ENCODE data around the gene DRC7.
"Not testable (repeated sequence)": the region's sequence is repeated elsewhere in the genome, so short reads cannot be mapped to it uniquely, and the experiment has no call there.

DRC7 gene

DNA sequence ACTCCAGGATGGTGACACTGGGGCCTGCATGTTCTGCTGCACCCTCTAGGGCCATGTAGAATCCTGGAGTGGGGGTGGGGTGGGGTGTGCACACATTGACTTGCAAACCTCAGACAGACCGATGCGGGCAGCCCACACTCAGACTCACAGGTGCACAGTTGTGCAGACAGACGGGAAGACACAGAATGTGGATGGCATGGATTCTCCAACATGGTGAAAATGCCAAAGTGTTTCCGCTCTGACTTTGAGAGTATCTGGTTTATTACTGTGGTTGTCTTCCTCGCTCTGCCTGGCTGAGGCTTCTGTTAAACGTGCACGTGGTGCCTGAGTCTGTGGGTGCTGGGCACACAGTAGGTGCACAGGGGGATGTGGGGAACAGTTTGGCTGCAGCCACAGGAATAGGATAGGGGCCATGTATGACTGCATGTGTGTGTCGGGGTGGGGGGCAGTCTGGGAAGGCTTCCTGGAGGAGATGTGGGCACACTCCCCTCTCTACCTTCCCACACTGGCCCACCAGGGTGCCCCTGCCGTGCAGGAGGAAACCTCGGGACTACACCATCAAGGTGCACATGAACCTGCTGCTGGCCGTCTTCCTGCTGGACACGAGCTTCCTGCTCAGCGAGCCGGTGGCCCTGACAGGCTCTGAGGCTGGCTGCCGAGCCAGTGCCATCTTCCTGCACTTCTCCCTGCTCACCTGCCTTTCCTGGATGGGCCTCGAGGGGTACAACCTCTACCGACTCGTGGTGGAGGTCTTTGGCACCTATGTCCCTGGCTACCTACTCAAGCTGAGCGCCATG, 35.5 kb upstream of the DRC7 start:
- DNase-seq (ENCODE audit: low read depth in 2 of 2), result no peak

- DNase-seq (ENCODE audit: low read depth in 2 of 2), result no peak
Measured at GRCh38 chr16:57660715-57661463, 33.7 kb upstream of the DRC7 start.

- DNase-seq (ENCODE audit: low read depth in 2 of 2), result no peak
Measured at GRCh38 chr16:57661510-57661909, 33.1 kb upstream of the DRC7 start.

GRCh38 chr16:57661936-57662906, 32.4 kb upstream of the DRC7 start:
- no peak for DNase-seq (ENCODE audit: low read depth in 2 of 2)

GRCh38 chr16:57663436-57663835, 31.2 kb upstream of the DRC7 start:
- DNase-seq (ENCODE audit: low read depth in 2 of 2), result no peak

DNA sequence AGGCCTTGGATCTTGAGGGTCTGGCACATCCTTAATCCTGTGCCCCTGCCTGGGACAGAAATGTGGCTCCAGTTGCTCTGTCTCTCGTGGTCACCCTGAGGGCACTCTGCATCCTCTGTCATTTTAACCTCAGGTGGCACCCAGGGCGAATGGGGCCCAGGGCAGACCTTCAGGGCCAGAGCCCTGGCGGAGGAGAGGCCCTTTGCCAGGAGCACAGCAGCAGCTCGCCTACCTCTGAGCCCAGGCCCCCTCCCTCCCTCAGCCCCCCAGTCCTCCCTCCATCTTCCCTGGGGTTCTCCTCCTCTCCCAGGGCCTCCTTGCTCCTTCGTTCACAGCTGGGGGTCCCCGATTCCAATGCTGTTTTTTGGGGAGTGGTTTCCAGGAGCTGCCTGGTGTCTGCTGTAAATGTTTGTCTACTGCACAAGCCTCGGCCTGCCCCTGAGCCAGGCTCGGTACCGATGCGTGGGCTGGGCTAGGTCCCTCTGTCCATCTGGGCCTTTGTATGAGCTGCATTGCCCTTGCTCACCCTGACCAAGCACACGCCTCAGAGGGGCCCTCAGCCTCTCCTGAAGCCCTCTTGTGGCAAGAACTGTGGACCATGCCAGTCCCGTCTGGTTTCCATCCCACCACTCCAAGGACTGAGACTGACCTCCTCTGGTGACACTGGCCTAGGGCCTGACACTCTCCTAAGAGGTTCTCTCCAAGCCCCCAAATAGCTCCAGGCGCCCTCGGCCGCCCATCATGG, 30.5 kb upstream of the DRC7 start:
- DNase-seq (ENCODE audit: low read depth in 2 of 2), result no peak

- DNase-seq (ENCODE audit: low read depth in 2 of 2), result no peak
Measured at GRCh38 chr16:57664662-57665025, 30.0 kb upstream of the DRC7 start.

DNA sequence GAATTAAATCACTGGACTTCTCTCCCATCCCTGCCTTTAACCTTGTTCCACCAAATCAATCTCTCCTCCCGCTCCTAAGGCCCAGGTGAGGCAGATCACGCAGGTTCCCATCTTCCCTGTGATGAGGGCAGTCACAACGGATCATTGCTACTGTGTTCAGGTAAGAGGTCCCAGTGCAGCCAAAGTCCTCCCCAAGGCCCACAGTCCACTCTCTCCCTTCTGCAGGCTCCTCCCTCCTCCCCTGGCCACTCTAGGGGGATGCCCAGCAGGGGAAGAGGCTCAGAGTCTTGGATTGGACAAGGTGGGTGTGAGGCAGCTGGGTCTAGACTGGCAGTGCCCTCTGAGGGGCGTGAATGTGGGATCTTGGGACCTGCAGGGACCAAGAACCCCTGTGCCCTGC, 29.1 kb upstream of the DRC7 start:
- DNase-seq (ENCODE audit: low read depth in 2 of 2), result no peak

- no peak for DNase-seq (ENCODE audit: low read depth in 2 of 2)
Measured at GRCh38 chr16:57666353-57667047, 28.1 kb upstream of the DRC7 start.

- DNase-seq (ENCODE audit: low read depth in 2 of 2), result no peak
Measured at GRCh38 chr16:57667048-57667525, 27.5 kb upstream of the DRC7 start.

DNA sequence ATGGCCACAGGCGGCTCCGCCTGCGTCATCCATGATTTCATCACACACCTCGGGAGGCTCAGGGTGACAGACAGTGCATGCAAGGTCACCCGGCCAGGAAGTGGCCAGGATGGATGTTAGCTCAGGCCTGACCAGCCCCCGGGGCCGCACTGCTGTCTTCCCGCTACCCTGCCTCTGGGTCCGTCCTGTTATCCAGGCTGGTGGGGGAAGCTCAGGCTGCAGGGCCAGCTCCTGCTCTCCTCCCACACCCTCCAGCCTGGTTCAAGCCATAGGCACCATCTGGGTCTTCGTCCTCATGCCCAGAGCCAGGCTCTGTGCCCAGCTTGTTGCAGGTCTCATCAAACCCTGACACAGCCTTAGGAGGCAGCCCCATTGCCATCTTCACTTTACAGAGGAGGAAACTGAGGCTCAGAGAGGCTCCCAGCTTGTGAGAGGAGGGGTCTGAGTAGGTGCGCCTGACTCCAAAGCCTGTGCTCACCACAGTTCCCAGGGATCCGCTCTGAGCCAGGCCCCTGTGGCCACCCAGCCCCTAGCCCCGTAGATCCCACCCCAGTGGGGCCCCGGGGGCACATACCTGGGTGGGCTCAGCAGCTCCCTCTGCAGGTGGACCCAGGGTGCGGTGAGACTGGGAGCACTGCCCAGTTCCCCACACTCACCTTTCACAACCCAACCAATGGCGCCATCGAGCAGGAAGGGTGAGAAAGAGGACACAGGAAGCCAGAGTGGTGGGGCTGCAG, 26.9 kb upstream of the DRC7 start:
- no peak for DNase-seq (ENCODE audit: low read depth in 2 of 2)

DNA sequence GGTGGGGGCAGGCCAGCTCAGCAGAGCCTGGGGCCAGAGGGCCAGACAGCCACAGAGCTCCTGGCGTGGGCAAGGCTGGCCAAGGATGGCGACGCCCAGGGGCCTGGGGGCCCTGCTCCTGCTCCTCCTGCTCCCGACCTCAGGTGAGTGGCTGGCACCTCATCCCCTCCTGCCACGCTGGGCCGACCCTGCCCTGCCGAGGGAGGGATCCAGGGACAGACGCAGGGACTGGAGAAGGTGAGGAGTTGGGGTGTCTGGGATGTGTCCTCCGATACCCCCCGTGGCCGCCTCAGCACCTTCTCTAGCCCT, 26.4 kb upstream of the DRC7 start, which contains the start of gene ADGRG3:
Gene ADGRG3, plus strand, starts transcription at position 44 of the 309 bp plus-strand sequence. Its CDS starts 42 bp downstream, at position 86.
- DNase-seq (ENCODE audit: low read depth in 2 of 2), result no peak

- DNase-seq (ENCODE audit: low read depth in 2 of 2), result no peak
Measured at GRCh38 chr16:57668630-57669475, 25.8 kb upstream of the DRC7 start.

GRCh38 chr16:57669476-57670162, 25.0 kb upstream of the DRC7 start:
- DNase-seq (ENCODE audit: low read depth in 2 of 2), result no peak

DNA sequence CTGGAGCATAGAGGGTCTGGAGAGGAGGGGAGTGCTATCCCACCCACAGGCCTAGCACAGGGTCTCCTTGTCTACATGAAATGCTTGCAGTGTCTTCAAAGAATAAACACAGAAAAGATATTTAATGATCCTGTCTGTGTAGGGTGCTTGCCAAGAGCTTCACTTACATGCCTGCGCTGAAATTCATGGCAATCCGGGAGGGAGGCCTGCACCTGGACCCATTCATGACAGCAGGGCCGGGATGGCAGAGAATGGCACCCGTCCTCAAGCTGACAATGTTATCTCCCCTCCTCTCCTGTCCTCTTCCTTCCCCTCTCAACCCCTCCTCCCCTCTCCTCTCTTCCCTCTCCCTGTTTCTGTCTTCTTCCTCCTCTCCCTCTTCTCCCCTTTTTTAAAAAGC, 24.4 kb upstream of the DRC7 start:
- DNase-seq (ENCODE audit: low read depth in 2 of 2), result no peak

GRCh38 chr16:57671451-57671850, 23.2 kb upstream of the DRC7 start:
- DNase-seq (ENCODE audit: low read depth in 2 of 2), result not testable (repeated sequence)

DNA sequence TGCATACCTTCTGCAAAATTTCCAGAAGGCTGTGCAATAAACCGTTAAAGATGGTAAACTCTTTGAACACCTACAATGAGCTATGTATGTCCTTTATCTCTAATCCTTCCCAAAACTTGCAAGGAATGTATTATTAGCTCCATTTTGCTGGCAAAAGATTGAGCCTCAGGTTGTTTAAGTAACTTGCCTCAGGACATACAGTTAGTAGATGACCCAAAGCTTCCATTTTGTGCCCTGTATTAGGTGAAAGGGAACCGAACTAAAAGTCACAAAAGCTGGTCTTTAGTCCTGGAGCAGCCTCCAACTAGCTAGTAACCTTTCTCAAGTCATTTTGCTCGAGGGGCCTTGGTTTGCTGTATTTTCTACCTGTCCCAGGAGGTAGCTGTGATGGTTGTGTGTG, 22.2 kb upstream of the DRC7 start:
- DNase-seq (ENCODE audit: low read depth in 2 of 2), result no peak

- DNase-seq (ENCODE audit: low read depth in 2 of 2), result no peak
Measured at GRCh38 chr16:57672824-57673223, 21.8 kb upstream of the DRC7 start.
